SH-SY5Y (cell line): ENCODE results near the gene ALKBH7.

Experiments
- GATA2 ChIP-seq: IDR thresholded peaks from 2 replicates; pipeline ENCODE4 v1.6.1; 2011; ENCODE audit warnings: mild to moderate bottlenecking, low read depth, low read length
- GATA3 ChIP-seq: IDR thresholded peaks from 2 replicates; pipeline ENCODE4 v1.6.1; 2011; ENCODE audit warnings: low read depth, mild to moderate bottlenecking, low read length, moderate library complexity

GRCh38 chr19:6412061-6412446 is 39.5 kb downstream of the ALKBH7 start:
- TF ChIP-seq GATA2 (no peak), GATA3 (no peak)
